ENCODE measurements around the gene KLK2.

KLK2 gene

DNA sequence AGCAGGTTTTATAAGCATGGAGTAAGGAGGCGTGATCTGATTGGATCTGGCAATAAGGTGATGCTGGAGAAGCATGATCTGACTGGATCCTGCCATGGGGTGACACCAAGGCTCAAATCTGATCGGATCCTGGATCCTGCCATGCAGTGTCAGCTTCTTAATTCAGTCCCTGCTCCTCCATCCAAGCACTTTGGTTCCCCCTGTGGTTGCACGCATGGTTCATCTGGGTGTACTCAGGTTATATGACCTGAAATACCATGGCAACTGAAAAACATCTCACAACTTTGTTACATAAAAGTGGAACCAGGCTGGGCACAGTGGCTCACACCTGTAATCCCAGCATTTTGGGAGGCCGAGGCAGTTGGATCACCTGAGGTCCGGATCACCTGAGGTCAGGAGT lies 55.6 kb downstream of the KLK2 start:
- no peak overlapping the region for H3K4me3 ChIP-seq (ENCODE audit: low read length, poor library complexity, severe bottlenecking)
- no peaks in the 10 kb centered on the region for H3K79me2 ChIP-seq (ENCODE audit: insufficient read depth, low read length)
- no peaks in the 10 kb centered on the region for H3K4me1 ChIP-seq (ENCODE audit: insufficient read depth, low read length, poor library complexity, severe bottlenecking)
- H3K9me2 ChIP-seq (replicated peaks; ENCODE audit: low read depth, low read length), result no peaks in the 10 kb centered on the region
- no peaks in the 10 kb centered on the region for H3K36me3 ChIP-seq (ENCODE audit: insufficient read depth, low read length)
- no peak overlapping the region for H3K9ac ChIP-seq (ENCODE audit: low read depth, low read length, poor library complexity, severe bottlenecking)
- H3K9me3 ChIP-seq (ENCODE audit: insufficient read depth, low read depth, low read length), result no peaks in the 10 kb centered on the region
- H3K4me2 ChIP-seq (ENCODE audit: low read depth, low read length, poor library complexity, severe bottlenecking), result no peak overlapping the region
- no peaks in the 10 kb centered on the region for H4K20me1 ChIP-seq (ENCODE audit: insufficient read depth, low read length, poor library complexity, severe bottlenecking)
- no peak overlapping the region for H2AFZ ChIP-seq (ENCODE audit: low read length)
- H3K27me3 ChIP-seq (ENCODE audit: insufficient read depth, low read length, poor library complexity, severe bottlenecking), result no peaks in the 10 kb centered on the region
- TF ChIP-seq EZH2phosphoT487 (IDR thresholded peaks at IDR 0.05; ENCODE audit: borderline replicate concordance), result no peak
- TF ChIP-seq, protein P1, sequence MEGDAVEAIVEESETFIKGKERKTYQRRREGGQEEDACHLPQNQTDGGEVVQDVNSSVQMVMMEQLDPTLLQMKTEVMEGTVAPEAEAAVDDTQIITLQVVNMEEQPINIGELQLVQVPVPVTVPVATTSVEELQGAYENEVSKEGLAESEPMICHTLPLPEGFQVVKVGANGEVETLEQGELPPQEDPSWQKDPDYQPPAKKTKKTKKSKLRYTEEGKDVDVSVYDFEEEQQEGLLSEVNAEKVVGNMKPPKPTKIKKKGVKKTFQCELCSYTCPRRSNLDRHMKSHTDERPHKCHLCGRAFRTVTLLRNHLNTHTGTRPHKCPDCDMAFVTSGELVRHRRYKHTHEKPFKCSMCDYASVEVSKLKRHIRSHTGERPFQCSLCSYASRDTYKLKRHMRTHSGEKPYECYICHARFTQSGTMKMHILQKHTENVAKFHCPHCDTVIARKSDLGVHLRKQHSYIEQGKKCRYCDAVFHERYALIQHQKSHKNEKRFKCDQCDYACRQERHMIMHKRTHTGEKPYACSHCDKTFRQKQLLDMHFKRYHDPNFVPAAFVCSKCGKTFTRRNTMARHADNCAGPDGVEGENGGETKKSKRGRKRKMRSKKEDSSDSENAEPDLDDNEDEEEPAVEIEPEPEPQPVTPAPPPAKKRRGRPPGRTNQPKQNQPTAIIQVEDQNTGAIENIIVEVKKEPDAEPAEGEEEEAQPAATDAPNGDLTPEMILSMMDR (conservative IDR thresholded peaks at IDR 0.05; ENCODE audit: low read length), result no peak
- no peaks in the 10 kb centered on the region for H3F3A ChIP-seq (ENCODE audit: low read depth)

Data from Loucy (cell line).